ENCODE data around the gene TMEM185B. TPM values are rescaled to one million over a fixed set of nuclear protein-coding genes. Genes with fewer than 3 reads are reported as not detected.
A peak's percentile ranks its signal among the peaks of the same experiment; 100 is the strongest.

TMEM185B gene
- total RNA-seq, 2 donors from 2014 or later: 24.0 to 36.0 TPM

GRCh38 chr2:120225549-120226065 is 2.4 kb upstream of the TMEM185B start:
- no peak overlapping the region for H3K4me3 ChIP-seq
- DNase-seq (ENCODE audit: low spot score) (no peak), ATAC-seq (ENCODE audit: insufficient number of reproducible peaks, low FRiP score, low read depth) (no peak)
- peaks cover 13 to 29% of the 10 kb centered on the region in 2 donors for H3K4me1 ChIP-seq (ENCODE audit: control insufficient read depth in 1 of 2, low read depth in 2 of 2)
- H3K27me3 ChIP-seq (replicated peaks; ENCODE audit: insufficient read depth): no peaks in the 10 kb centered on the region
- no peaks in the 10 kb centered on the region for H3K36me3 ChIP-seq
- TF ChIP-seq CTCF (IDR thresholded peaks at IDR 0.05): no peak
- no peaks in the 10 kb centered on the region for H3K9me3 ChIP-seq
- no peak overlapping the region for H3K27ac ChIP-seq

GRCh38 chr2:120224735-120225548 is 1.7 kb upstream of the TMEM185B start:
- Histone ChIP-seq H3K4me3 (no peak overlapping the region), H3K4me1 (ENCODE audit: control insufficient read depth in 1 of 2, low read depth in 2 of 2) (peaks cover 13 to 29% of the 10 kb centered on the region in 2 donors)
- no peak for TF ChIP-seq CTCF (IDR thresholded peaks at IDR 0.05)

GRCh38 chr2:120224256-120224655 is 1.1 kb upstream of the TMEM185B start:
- no peak for DNase-seq (ENCODE audit: low spot score)
- Histone ChIP-seq H3K27me3 (replicated peaks; ENCODE audit: insufficient read depth) (no peaks in the 10 kb centered on the region), H3K4me1 (ENCODE audit: control insufficient read depth in 1 of 2, low read depth in 2 of 2) (peaks cover 13 to 29% of the 10 kb centered on the region in 2 donors), H3K4me3 (peak overlapping the region; percentile 96), H3K9me3 (no peaks in the 10 kb centered on the region), H3K36me3 (peaks cover 10% of the 10 kb centered on the region), H3K27ac (no peak overlapping the region)
- ATAC-seq (ENCODE audit: insufficient number of reproducible peaks, low FRiP score, low read depth): no peak
- no peak for TF ChIP-seq CTCF (IDR thresholded peaks at IDR 0.05)

More at GRCh38 chr2:120224735-120225548, 1.7 kb upstream of the TMEM185B start:
- H3K27ac ChIP-seq: no peak overlapping the region
- no peaks in the 10 kb centered on the region for H3K27me3 ChIP-seq (replicated peaks; ENCODE audit: insufficient read depth)
- ATAC-seq (ENCODE audit: insufficient number of reproducible peaks, low FRiP score, low read depth) (no peak), DNase-seq (ENCODE audit: low spot score) (no peak)
- peaks cover 5% of the 10 kb centered on the region for H3K36me3 ChIP-seq
- no peaks in the 10 kb centered on the region for H3K9me3 ChIP-seq

GRCh38 chr2:120222186-120223033 is 790 bp downstream of the TMEM185B start:
- peaks cover 10% of the 10 kb centered on the region for H3K36me3 ChIP-seq
- no peaks in the 10 kb centered on the region for H3K27me3 ChIP-seq (replicated peaks; ENCODE audit: insufficient read depth)
- peaks cover 13 to 29% of the 10 kb centered on the region in 2 donors for H3K4me1 ChIP-seq (ENCODE audit: control insufficient read depth in 1 of 2, low read depth in 2 of 2)
- H3K27ac ChIP-seq: peak overlapping the region; percentile 83 to 87
- H3K4me3 ChIP-seq: peak overlapping the region; percentile 96
- DNase-seq (ENCODE audit: low spot score) (no peak), ATAC-seq (ENCODE audit: insufficient number of reproducible peaks, low FRiP score, low read depth) (no peak)
- TF ChIP-seq CTCF (IDR thresholded peaks at IDR 0.05): no peak
- no peaks in the 10 kb centered on the region for H3K9me3 ChIP-seq

GRCh38 chr2:120221616-120222015 is 1.6 kb downstream of the TMEM185B start:
- ATAC-seq (ENCODE audit: insufficient number of reproducible peaks, low FRiP score, low read depth): no peak
- Histone ChIP-seq H3K9me3 (no peaks in the 10 kb centered on the region), H3K4me1 (ENCODE audit: control insufficient read depth in 1 of 2, low read depth in 2 of 2) (peaks cover 13 to 29% of the 10 kb centered on the region in 2 donors), H3K27me3 (replicated peaks; ENCODE audit: insufficient read depth) (no peaks in the 10 kb centered on the region), H3K4me3 (no peak overlapping the region), H3K27ac (no peak overlapping the region), H3K36me3 (peaks cover 10% of the 10 kb centered on the region)
- no peak for DNase-seq (ENCODE audit: low spot score)
- no peak for TF ChIP-seq CTCF (IDR thresholded peaks at IDR 0.05)
